ENCODE results near the gene ZNF311. TPM values are rescaled to one million over a fixed set of nuclear protein-coding genes. Genes with fewer than 3 reads are reported as not detected.
A peak's percentile ranks its signal among the peaks of the same experiment; 100 is the strongest.

Gene ZNF311
- total and polyA plus RNA-seq, 2 of the 13 experiments (the other 11 are each of a cell fraction or from before 2014, with no cell fraction given): not detected

GRCh38 chr6:29016559-29017427 is 11.7 kb upstream of the ZNF311 start:
- peak overlapping the region; percentile 15 for H3K27ac ChIP-seq (ENCODE audit: extremely low read length, insufficient read depth, low read length)
- peaks cover 22% of the 10 kb centered on the region for H3K4me1 ChIP-seq (ENCODE audit: insufficient read depth, low read length)
- ChIA-PET POLR2A (interaction anchor here (1.0 to 2.7 kb wide), 9 partner anchors 31 to 179 kb away, joined by 3 to 17 read pairs (median 9); partner anchors contain the start of gene TRIM27), CTCF (ENCODE audit: low intra/inter-chr PET ratio, low total read pairs) (interaction anchor here (0.6 to 3.5 kb wide), 13 partner anchors 31 to 572 kb away, joined by 3 to 84 read pairs (median 6); no protein-coding TSS in a partner anchor)
- 1% methylated on average over 40 of the region's 41 CpGs for WGBS (ENCODE audit: low lambda C conversion rate)
- peak overlapping the region; percentile 99 for H2AFZ ChIP-seq (ENCODE audit: low read length)
- FAIRE-seq: peak; percentile 89
- H3K9me3 ChIP-seq (ENCODE audit: low read length): no peaks in the 10 kb centered on the region
- H3K4me3 ChIP-seq (replicated peaks in 1 of 3; ENCODE audit: insufficient read depth in 1 of 3, low read depth in 2 of 3, low read length in 3 of 3): peak overlapping the region; percentile 67 to 82 (median 70)
- intact Hi-C loops (cut with micrococcal nuclease; ENCODE audit: unreplicated experiment): loop anchor here (1.0 to 5.0 kb wide), 6 partner anchors 34 to 330 kb away; no protein-coding TSS in a partner anchor
- H4K20me1 ChIP-seq (ENCODE audit: insufficient read depth, low read length): no peaks in the 10 kb centered on the region
- H3K4me2 ChIP-seq (ENCODE audit: low read depth, low read length): peak overlapping the region; percentile 98
- no peaks in the 10 kb centered on the region; a peak in 2 of 5 replicates for H3K27me3 ChIP-seq (ENCODE audit: control insufficient read depth in 1 of 2, insufficient read depth in 2 of 2, low read length in 2 of 2)
- in situ Hi-C loops (cut with HindIII; ENCODE audit: extremely low pct_ligation_motif_present, low pct_unique_long_range_greater_than_20kb): loop anchor here (5.0 to 10.0 kb wide), 4 partner anchors 74 to 332 kb away; no protein-coding TSS in a partner anchor
- no TSS peak for BruUV-seq (replicated peaks)
- no peaks in the 10 kb centered on the region for H3K79me2 ChIP-seq (ENCODE audit: insufficient read depth, low read length)
- ATAC-seq: peak; percentile 90
- H3K36me3 ChIP-seq (replicated peaks in 1 of 2; ENCODE audit: control insufficient read depth in 1 of 2, insufficient read depth in 2 of 2, low read length in 2 of 2): no peaks in the 10 kb centered on the region
- peak overlapping the region; percentile 59 for H3K9ac ChIP-seq (ENCODE audit: insufficient read depth, low read depth, low read length)
- DNase-seq (ENCODE audit: low spot score): peak; percentile 80
- TF ChIP-seq NFIC (IDR thresholded peaks at IDR 0.05; ENCODE audit: low read length) (no peak), TOPORS (CRISPR knock-in tag; IDR thresholded peaks at IDR 0.05) (peak; percentile 31; the same call in 1 of the 2 replicates), KMT2B (CRISPR knock-in tag; IDR thresholded peaks at IDR 0.05) (peak; percentile 53; the same call in 1 of the 2 replicates), FOXM1 (CRISPR knock-in tag; IDR thresholded peaks at IDR 0.05) (no peak), ZNF18 (CRISPR knock-in tag; IDR thresholded peaks at IDR 0.05; ENCODE audit: insufficient replicate concordance) (no peak), SOX5 (CRISPR knock-in tag; IDR thresholded peaks at IDR 0.05; ENCODE audit: borderline replicate concordance) (peak; percentile 18; the same call in 1 of the 2 replicates), HNF4A (CRISPR knock-in tag; IDR thresholded peaks at IDR 0.05) (peak; percentile 25; the same call in 1 of the 2 replicates), PREB (CRISPR knock-in tag; IDR thresholded peaks at IDR 0.05) (no peak), ZNF75D (CRISPR knock-in tag; IDR thresholded peaks at IDR 0.05; ENCODE audit: borderline replicate concordance) (no peak), ZNF124 (CRISPR knock-in tag; IDR thresholded peaks at IDR 0.05) (peak; percentile 93), ZNF274 (CRISPR knock-in tag; IDR thresholded peaks at IDR 0.05) (peak; percentile 73; the same call in 1 of the 2 replicates)
- TF ChIP-seq, protein P1, sequence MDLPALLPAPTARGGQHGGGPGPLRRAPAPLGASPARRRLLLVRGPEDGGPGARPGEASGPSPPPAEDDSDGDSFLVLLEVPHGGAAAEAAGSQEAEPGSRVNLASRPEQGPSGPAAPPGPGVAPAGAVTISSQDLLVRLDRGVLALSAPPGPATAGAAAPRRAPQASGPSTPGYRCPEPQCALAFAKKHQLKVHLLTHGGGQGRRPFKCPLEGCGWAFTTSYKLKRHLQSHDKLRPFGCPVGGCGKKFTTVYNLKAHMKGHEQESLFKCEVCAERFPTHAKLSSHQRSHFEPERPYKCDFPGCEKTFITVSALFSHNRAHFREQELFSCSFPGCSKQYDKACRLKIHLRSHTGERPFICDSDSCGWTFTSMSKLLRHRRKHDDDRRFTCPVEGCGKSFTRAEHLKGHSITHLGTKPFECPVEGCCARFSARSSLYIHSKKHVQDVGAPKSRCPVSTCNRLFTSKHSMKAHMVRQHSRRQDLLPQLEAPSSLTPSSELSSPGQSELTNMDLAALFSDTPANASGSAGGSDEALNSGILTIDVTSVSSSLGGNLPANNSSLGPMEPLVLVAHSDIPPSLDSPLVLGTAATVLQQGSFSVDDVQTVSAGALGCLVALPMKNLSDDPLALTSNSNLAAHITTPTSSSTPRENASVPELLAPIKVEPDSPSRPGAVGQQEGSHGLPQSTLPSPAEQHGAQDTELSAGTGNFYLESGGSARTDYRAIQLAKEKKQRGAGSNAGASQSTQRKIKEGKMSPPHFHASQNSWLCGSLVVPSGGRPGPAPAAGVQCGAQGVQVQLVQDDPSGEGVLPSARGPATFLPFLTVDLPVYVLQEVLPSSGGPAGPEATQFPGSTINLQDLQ (CRISPR knock-in tag; IDR thresholded peaks at IDR 0.05): no peak
- TF ChIP-seq, protein P2, sequence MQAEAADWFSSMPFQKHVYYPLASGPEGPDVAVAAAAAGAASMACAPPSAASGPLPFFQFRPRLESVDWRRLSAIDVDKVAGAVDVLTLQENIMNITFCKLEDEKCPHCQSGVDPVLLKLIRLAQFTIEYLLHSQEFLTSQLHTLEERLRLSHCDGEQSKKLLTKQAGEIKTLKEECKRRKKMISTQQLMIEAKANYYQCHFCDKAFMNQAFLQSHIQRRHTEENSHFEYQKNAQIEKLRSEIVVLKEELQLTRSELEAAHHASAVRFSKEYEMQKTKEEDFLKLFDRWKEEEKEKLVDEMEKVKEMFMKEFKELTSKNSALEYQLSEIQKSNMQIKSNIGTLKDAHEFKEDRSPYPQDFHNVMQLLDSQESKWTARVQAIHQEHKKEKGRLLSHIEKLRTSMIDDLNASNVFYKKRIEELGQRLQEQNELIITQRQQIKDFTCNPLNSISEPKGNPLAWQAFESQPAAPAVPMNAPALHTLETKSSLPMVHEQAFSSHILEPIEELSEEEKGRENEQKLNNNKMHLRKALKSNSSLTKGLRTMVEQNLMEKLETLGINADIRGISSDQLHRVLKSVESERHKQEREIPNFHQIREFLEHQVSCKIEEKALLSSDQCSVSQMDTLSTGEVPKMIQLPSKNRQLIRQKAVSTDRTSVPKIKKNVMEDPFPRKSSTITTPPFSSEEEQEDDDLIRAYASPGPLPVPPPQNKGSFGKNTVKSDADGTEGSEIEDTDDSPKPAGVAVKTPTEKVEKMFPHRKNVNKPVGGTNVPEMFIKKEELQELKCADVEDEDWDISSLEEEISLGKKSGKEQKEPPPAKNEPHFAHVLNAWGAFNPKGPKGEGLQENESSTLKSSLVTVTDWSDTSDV (CRISPR knock-in tag; IDR thresholded peaks at IDR 0.05): no peak
